GM19397 (cell line): ENCODE measurements around the gene ZNF644.
A peak's percentile ranks its signal among the peaks of the same experiment; 100 is the strongest.
"Not testable (repeated sequence)": the region's sequence is repeated elsewhere in the genome, so short reads cannot be mapped to it uniquely, and the experiment has no call there.

ENCODE experiments used
- ATAC-seq: cut with Tn5 transposase; IDR thresholded peaks from one replicate; pipeline ENCODE4 v1.9.1; 2021; ENCODE audit warnings: mild to moderate bottlenecking, moderate library complexity; ENCODE audit not compliant: unreplicated experiment

Gene ZNF644

DNA sequence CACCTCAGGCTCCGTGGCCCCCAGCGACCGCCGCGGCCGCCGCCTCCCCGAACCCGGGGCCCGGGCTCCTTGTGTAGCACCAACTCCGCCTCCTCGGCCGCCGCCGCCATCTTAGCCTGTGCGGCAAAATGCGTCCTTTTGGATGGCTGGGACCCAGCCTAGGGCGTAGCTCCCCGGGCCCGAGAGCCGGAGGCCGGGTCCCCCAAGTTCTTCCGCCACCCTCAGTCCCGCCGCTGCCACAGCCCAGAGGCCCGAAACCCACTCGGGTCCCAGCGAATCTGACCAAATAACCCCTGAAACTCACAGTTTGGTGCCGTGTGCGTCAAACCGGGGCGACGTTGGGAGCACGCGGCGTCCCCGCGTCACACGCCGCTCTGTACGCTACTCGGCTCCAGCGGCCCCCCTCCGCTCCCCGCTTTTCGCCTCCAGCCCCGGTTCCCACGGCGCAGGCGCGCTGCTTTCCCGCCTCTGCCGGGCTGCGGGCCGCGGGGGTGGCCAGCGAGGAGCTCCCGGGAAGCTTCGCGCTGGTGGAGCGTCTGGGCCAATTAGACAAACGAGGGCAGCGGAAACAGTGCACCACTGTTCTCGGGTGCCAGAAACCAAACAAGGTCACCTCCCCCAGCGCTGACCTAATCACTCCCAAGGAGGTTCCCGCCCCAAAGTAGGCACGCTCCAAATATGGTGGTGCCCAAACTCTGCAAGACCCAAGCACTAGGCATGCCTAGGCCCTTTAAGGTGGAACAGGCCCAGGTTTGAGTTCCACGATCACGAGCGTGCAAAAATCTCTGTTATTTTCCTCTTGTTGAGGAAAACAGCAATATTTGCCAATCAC is at the start of gene ZNF644:
Gene ZNF644 (minus strand): TSS at position 350 of the 832 bp plus-strand sequence. CDS start 39,682 bp downstream, outside the sequence.
- peak; percentile 76 for ATAC-seq

DNA sequence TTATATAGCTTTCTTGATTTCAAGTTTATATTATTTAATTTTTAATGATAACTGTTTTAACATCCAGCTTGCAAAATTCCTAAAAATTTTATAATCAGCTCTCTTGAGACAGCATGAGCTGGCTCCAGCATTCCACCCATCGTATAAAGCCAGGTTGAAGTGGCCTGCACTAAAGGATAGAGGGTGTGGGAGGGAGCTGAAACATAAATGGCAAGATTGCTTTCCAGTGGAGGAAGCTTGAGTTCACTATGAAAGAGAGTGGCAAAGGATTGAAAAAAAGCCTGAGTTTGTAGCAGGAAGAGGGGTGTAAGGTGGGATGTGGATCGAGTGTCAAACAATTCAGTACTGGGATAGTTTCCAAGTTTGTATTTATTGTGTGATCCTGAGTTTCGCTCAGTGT is 48.5 kb upstream of the ZNF644 start:
- ATAC-seq: no peak

GRCh38 chr1:91066538-91066937 is 44.7 kb upstream of the ZNF644 start:
- ATAC-seq: no peak

DNA sequence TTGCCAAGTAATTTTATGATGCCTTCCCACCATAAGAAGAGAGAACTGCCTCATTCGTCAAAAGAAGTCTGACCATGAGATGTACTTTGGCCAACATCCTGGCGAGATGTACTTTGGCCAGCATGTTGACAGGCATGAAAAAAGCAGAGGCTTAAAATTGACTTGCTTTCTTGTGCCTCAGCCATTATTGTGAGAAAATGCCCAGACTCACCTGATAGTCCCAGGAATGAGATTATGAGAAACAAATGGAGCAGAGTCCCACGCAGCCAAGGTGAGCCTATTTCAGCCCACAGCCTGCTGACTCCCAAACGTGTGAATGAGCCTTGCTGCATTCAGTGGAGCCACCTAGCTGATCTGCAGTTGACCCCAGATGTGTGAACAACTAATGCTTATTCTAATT is 43.5 kb upstream of the ZNF644 start:
- no peak for ATAC-seq

GRCh38 chr1:91063403-91063802 is 41.6 kb upstream of the ZNF644 start:
- ATAC-seq: not testable (repeated sequence)

DNA sequence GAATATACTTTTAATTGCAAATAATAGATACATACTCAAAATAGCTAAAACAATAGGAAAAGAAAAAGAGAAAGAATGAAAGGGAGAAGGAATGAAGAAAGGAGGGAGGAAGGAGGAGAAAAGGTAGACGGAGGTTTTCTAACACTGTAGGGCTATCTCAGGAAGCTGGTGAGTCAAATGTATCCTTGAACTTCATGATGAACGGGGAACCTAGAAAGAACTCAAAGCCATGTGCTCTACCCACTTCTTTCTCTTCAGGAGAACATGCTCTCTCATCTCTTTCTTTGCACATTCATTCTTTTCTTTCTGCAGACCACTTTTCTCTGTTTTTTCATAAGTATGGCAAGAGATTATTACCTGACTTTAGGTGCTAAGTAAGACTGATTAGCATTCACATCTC is 37.3 kb upstream of the ZNF644 start:
- ATAC-seq: no peak

DNA sequence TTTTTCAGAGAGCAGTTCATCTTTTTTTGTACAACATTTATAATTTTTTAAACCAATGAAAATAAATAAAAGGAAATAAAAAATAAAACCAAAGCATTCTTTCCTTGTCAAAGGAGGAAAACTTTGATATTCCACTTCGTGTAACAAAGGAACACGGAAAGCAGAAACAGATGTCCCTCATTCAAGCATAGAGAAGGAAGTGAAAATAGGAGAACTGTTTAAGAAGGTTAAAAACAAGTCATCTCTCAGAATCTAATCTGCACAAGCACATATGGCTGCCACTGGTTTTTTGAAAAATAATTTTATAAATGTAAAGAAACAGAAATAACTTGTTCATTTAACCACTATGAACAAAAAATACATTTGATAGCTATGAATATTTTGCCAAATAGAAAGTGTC is 35.9 kb upstream of the ZNF644 start:
- ATAC-seq: no peak

- peak; percentile 86 for ATAC-seq
Measured at GRCh38 chr1:91054780-91055481, 33.1 kb upstream of the ZNF644 start.

DNA sequence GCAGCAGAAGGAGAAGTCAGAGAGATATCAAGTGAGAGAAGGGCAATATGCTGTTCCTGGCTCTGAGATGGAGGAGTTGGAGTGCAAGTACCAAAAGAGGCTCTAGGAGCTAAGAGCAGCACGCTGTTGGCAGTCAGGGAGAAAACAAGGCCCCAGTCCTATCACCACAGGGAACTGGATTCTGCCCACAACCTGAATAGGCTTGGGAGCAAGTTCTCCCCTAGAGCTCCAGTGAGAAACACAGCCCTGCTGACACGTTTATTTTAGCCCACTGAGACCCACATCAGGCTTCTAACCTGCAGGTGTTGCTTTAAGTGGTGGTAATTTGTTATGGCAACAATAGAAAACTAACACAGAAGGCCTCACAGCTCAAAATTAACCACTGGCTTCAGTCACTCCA is 31.8 kb upstream of the ZNF644 start:
- ATAC-seq: no peak

DNA sequence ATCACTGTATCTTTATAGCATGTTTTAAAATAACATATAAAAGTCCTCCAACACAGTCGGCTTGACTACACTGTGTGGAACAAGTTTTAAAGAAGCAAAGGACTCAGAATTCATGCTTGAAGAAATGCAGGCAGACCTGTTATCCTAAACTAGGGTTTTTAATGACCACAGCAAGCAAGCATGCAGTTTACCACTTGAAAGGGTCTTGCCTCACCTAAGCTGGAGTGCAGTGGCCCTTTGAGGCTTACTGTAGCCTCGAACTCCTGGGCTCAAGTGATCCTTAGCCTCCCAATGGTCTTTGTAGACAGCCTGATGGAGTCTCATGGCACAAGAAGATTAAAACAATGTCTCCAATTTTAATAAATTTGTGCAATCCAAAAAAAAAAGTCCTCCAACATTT is 27.7 kb upstream of the ZNF644 start:
- not testable (repeated sequence) for ATAC-seq

GRCh38 chr1:91046766-91047165 is 24.9 kb upstream of the ZNF644 start:
- ATAC-seq: no peak

DNA sequence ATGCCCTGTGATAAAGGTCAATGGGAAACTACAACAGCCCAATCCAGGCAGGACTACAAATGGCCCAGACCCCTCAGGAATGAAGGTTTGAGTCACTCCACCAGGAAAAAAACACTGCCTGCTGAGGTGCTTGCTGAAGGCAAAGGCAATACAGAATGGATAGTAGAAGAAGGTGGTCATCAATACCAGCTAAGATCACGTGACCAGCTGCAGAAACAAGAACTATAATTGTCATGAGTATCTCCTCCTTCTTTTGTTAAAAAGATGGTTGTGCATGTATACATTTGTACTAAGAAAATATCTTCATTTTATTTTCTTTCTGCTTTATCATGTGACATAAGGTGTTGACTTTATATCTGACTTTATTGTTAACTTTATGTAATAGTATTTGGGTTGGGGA is 23.4 kb upstream of the ZNF644 start:
- ATAC-seq: no peak

DNA sequence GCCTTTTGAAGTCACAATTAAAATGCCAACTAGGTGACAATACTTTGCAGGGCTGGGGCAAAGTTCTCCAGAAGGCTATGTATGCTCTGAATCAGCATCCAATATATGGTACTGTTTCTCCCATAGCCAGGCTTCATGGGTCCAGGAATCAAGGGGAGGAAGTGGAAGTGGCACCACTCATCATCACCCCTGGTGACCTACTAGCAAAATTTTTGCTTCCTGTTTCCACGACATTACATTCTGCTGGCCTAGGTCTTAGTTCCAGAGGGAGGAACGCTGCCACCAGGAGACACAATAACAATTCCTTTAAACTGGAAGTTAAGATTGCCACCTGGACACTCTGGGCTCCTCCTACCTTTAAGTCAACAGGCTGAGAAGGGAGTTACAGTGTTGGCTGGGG is 22.9 kb upstream of the ZNF644 start:
- not testable (repeated sequence) for ATAC-seq

GRCh38 chr1:91042372-91042771 is 20.5 kb upstream of the ZNF644 start:
- ATAC-seq: not testable (repeated sequence)

DNA sequence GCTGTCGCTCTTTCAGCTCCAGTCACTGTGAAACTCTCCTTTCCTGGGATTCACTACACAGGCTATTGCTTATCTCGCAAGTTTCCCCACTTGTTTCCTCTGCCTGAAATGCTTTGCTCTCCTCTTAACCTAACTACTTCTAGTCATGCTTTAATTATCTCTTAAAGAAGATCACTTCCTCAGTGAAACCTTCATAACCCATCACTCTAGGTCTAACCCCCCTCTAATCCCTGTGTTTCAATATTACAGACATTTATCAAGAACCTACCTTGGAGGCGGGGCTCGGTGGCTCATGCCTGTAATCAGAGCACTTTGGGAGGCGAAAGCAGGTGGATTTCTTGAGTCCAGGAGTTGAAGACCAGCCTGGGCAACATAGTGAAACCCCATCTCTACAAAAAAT is 16.7 kb upstream of the ZNF644 start:
- ATAC-seq: no peak

GRCh38 chr1:91036894-91037829 is 15.3 kb upstream of the ZNF644 start:
- ATAC-seq: no peak

GRCh38 chr1:91032349-91032748 is 10.5 kb upstream of the ZNF644 start:
- no peak for ATAC-seq

DNA sequence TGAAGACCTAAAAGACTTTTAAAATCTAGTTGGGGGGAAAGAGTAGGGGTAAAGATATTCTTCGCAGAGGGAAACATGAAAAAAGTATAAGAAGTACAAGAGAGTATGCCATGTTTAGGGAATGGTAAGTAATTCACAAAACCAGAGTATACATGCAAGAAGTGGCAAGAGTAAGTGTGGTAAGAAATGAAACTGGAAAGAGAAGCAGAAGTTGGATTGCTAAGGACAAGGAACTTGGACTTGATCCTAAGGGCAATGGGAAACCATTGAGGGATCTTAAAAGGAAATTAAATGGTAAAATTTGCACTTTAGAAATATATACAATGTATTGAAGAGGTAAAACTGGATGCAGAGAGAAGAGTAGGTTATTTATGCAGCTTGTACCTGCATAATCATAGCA is 9.2 kb upstream of the ZNF644 start:
- no peak for ATAC-seq

GRCh38 chr1:91026777-91027176 is 4.9 kb upstream of the ZNF644 start:
- no peak for ATAC-seq

GRCh38 chr1:91026320-91026719 is 4.5 kb upstream of the ZNF644 start:
- ATAC-seq: no peak

DNA sequence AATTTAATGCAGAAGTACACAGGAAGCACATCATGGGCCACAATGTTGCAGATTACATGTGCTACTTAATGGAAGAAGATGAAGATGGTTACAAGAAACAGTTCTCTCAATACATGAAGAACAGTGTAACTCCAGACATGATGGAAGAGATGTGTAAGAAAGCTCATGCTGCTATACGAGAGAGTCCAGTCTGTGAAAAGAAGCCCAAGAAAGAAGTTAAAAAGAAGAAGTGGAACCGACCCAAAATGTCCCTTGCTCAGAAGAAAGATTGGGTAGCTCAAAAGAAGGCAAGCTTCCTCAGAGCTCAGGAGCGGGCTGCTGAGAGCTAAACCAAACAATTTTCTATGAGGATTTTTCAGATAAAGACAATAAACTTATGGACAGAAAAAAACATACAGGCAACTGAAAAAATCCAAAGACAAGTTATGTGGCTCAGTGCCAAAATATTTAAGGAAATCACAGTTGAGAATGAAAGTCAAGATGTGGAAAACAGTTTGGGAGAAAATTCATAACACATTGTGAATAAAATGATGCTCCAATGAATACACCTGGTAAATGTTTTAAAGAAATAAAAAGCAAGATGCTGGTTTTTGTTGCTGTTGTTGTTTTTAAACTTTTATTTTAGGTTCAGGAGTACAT is 2.8 kb upstream of the ZNF644 start:
- ATAC-seq: no peak
